CD4-positive, alpha-beta T cell treated with Interleukin-4 for 4 hours (primary cell): Measurements from ENCODE around the gene TMEM248.
A peak's percentile ranks its signal among the peaks of the same experiment; 100 is the strongest.
"Not testable (repeated sequence)": the region's sequence is repeated elsewhere in the genome, so short reads cannot be mapped to it uniquely, and the experiment has no call there.

Experiments used
- DNase-seq: peaks from one replicate; pipeline ENCODE4 v3.0.0-alpha.2; 2020

Gene TMEM248

GRCh38 chr7:66952343-66953043 is 31.5 kb downstream of the TMEM248 start:
- no peak for DNase-seq

- DNase-seq = no peak
Observed at GRCh38 chr7:66953044-66953427, 32.0 kb downstream of the TMEM248 start.

DNA sequence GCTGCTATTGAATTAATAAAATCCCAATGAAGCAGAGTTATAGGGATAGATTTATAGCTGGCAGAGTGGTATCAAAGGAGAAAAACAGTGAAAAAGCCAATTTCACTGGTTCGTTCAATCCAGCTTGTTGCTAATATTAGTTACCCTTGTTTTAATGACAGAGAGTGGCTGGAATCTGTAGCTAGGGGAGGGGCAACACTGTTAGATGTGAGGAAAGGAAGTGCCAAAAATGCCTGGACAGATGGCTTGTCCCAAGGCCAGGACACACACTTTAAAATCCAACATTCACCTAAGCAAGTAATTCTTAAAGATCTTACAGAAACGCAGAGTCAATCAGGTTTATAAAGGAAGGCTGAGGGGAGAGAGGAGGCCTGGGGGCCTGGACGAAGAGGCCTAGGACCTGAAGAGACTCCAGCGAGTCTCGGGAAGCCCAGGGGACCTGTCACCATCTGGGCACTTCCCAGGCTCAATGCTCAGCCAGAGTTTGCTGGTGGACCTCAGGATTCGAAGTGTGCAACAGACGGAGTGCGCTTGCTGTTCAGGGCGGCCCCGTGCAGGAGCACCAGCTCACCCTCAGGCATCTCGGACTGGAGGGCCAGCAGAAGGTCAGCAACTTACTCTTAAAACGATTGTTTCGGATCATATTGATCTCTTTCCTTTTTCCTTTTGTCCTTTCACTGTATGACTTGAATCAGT is 36.7 kb downstream of the TMEM248 start:
- DNase-seq = no peak

DNA sequence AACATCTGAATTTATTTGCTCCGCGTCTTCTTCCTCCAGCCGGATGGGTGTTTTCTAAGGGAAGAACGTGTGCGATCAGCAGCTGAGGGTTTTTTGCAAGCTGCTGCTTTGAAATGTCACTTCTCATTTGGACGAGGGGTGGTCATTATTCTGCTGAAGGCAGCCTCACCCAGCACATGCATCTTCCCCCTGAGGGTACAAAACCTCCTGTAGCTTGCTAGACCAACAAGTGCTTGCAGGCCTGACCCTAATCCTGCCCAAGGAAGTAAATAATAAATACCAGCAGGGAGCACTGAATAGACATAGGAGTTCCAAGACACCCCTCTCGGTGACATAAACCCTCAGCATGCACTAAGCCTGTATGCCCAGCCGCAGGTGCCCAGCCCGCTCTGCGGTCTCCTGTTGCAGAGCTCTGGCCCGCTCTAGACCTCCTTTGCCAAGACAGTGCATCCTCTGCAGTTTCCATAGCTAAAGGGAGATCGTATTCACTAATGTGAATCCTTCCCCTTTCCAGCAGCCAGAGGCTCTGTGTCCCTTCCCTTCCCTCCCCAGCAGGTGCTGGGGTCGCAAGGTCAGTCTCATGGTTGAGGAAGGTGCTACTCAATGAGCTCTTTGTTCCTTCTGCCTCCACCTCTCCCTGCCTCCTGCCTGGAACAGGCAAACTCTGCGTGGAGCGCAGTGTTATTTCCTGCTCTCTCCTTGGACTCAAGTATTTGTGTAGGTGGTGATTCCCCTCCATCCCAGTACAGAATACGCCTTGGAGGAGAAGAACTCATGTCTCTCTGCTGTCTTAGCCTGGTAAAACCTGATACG is 37.7 kb downstream of the TMEM248 start:
- DNase-seq = no peak

GRCh38 chr7:66960192-66960591 is 39.2 kb downstream of the TMEM248 start:
- DNase-seq = no peak

- DNase-seq = no peak
Observed at GRCh38 chr7:66961096-66961495, 40.1 kb downstream of the TMEM248 start.

DNA sequence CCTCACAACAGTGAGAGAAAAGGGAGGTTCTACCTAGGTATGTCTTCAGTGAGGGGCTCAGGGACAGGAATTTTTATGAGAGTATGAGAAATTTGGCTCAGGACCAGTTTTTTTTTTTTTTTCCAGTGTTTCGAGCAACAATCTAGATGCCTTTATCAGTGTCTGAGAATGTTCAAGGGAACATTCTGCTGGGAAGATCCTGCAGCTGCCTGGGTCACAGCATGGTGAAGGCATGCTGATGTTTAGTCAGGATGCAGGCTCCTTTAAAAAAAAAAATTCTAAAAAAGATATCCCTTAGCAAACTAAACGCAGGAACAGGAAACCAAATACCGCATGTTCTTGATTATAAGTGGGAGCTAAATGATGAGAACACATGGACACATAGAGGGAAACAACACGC is 43.4 kb downstream of the TMEM248 start:
- DNase-seq = no peak

DNA sequence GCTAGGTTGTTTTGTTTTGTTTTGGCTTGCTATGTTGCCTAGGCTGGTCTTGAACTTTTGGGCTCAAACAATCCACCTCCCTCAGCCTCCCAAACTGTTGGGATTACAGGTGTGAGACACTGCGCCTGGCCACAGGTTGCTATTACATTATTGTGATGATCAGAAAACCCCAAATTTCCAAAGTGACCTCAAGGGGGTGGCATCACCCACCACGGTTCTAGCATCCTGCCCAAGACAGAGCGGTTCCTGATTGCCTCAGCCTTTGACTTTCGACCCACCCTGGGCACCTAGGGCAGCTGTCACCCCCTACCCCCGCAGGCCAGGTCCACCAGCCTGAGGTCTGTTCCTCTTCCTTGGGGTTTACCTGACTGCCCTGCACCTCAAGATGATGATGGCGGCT is 46.0 kb downstream of the TMEM248 start:
- no peak for DNase-seq

DNA sequence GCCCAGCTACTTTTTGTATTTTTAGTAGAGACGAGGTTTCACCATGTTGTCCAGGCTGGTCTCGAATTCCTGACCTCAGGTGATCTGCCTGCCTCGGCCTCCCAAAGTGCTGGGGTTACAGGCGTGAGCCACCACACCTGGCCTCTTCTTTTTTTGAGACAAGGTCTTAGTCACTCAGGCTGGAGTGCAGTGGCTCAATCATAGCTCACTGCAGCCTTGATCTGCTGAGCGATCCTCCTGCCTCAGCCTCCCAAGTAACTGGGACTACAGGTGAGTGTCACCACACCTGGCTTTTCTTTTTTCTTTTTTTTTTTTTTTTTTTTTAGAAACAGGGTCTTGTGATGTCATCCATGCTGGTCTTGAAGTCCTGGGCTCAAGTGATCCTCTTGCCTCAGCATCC is 48.0 kb downstream of the TMEM248 start:
- DNase-seq = not testable (repeated sequence)

- DNase-seq = no peak
Observed at GRCh38 chr7:66970310-66970709, 49.3 kb downstream of the TMEM248 start.

- no peak for DNase-seq
Observed at GRCh38 chr7:66974986-66975590, 54.1 kb downstream of the TMEM248 start.

DNA sequence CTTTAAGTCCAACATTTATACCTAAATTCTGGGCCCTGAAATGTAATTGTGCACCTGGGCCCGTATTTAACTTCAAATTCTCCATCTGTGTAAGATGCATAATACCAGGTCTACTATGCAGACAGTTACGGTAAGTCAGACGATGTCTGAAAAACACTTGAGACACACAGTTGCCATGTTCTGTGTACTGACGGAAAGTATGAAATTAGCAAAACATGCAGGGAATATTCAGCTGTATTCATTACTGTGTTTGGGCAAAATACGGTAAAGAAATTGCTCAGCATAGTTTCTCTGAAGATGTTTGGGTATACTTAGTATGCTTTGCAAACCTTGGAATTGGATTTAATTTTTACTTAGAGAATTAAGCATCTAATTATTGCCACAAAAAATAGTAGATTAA is 57.3 kb downstream of the TMEM248 start:
- DNase-seq = not testable (repeated sequence)

- DNase-seq = not testable (repeated sequence)
Observed at GRCh38 chr7:66979013-66979412, 58.0 kb downstream of the TMEM248 start.

- not testable (repeated sequence) for DNase-seq
Observed at GRCh38 chr7:66980336-66980735, 59.3 kb downstream of the TMEM248 start.

DNA sequence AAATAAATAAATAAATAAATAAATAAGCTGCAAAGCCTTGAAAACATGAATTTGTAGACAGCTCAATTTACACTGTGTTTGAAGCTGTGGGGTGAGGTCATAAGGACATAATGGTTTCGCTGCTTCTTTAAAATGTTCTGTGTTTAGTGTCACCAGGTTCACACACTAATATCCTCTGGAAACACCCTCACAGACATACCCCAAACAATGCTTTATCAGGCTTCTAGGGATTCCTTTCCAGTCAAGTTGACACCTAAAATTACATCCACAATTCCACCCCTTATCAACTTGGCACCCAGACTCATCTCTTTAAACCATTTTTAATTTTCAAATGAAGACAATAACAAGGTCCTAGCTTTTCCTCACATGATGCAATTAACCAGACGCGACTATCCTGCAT is 68.5 kb downstream of the TMEM248 start:
- DNase-seq = not testable (repeated sequence)

GRCh38 chr7:66994051-66994450 is 73.0 kb downstream of the TMEM248 start:
- not testable (repeated sequence) for DNase-seq

- DNase-seq = peak; percentile 77
Observed at GRCh38 chr7:66994691-66995049, 73.6 kb downstream of the TMEM248 start.

DNA sequence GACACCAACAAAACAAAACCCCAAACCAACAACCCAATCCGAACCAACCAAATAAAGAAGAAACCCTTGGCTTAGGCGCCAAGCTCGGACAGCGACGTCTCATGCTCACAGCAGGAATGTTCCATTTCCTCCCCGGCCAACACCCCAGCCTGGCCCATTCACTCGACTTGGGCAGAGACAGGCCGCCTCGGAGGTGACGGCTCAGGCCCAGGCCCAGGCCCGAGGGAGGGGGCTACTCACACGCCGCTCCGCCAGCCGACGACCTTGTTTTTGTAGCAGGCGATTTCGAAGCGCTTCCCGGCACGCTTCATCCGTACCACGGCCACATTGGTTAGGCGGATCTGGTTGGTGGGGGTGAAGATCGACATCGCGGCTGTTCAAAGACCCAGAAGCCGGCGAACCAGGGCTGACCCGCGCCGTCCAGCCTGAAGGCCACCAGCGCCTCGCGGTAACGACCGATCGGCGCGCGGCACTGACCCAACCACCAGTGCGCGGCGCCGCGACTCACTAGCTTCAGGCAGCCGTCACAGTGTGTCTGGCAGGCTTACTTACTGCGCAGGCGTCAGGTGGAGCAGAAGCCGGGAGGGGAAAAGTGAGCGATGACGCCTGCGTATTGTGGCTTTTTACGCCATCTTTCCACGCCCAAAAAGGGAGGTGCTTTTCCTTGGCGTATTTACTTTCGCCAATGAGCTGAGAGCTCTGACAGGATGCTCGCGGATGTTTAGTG is 74.2 kb downstream of the TMEM248 start, which contains the start of gene SBDS:
Gene SBDS, minus strand, starts transcription at position 537 of the 727 bp plus-strand sequence. Its CDS starts 169 bp downstream, at position 368.
- peak; percentile 98 for DNase-seq

DNA sequence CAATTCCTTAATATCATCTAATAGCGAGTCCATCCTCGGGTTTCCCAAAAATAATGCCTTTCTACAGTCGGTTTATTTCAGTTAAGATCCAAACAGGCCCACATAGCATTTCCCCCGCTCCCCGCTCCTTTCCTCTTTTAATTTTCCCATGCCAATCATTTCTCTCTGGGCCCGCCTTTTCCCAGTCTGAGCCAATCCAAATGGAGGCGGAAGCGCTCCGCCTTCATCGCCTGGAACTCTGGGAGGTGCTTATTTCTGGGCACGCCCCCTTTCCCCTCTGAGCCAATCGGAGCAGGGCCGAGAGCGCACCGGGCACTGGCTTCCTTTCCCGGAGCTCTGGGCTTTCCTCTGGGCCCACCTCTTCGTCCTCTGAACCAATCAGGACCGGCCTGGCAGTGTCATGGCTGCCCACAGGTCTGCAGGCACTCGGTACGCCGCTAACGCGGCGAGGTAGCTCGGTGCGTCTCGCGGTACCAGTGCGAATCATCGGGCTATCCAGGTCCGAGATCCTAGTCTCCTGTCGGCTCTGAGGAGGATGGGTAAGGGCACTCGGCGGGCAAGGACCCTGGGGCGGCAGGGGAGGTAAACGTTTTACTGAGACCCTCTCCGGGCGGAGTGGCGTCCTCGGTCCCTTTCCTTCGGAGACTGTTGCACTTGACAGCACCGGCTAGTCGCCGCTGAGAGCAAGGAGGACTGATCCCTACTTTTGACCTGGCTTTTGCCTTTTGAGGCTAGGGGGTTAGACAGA is 75.6 kb downstream of the TMEM248 start, which contains the start of gene TYW1:
Gene TYW1, plus strand, starts transcription at position 390 of the 748 bp plus-strand sequence. Its CDS starts 146 bp downstream, at position 536.
- DNase-seq = peak; percentile 99

GRCh38 chr7:67000601-67001258 is 79.7 kb downstream of the TMEM248 start:
- DNase-seq = peak; percentile 22

GRCh38 chr7:67004145-67004544 is 83.1 kb downstream of the TMEM248 start:
- not testable (repeated sequence) for DNase-seq
